Heart left ventricle (tissue), 13 donors: ENCODE measurements around the gene NTSR2.

Experiments
- POLR2A ChIP-seq, 2 donors: fragments of 450-650 bp; IDR thresholded peaks; one replicate each; pipeline ENCODE4 v1.6.1; 2017; ENCODE audit warnings: antibody characterized with exemption in 2 of 2, mild to moderate bottlenecking in 2 of 2, moderate library complexity in 2 of 2
- TF ChIP-seq, protein P1 (sequence below), 12 donors: fragments of 200-600 bp; sonication (generic) in 4 of 12; IDR thresholded peaks; one replicate each; pipeline versions ENCODE4 v1.5.0 to v1.8.0; 2018 to 2022; ENCODE audit warnings: antibody characterized with exemption in 12 of 12, mild to moderate bottlenecking in 5 of 12
- donor health status: ischemic (EF 13 %, LVEDD 7.1; RV severe dilation, severe dysfunction).
- donor health status: DM: no; HTN: yes; CAD: no.
- donor health status: DM: no; HTN: no; CAD: no.
- donor health status: ischemic (EF 25% LVEDD 6.9; RV normal size, moderate dysfunction).
- donor health status: ischemic (EF 25% LVEDD 5.7; RV mildly dilated, moderate dysfunction).
- donor health status: ischemic (EF 35%, LVEDD 5.7; RV mildly dilated, moderate dysfunction).
- donor health status: nonischemic (EF 11% LVEDD 7.7; RV severe dilation, severe dysfunction).
- donor health status: DM: yes; HTN: yes; CAD: no.
- donor health status: PGD.
- donor health status: ischemic (EF 29% LVEDD 5.4; RV normal size, mild dysfunction).
- donor health status: nonischemic (EF 23%, LVEDD 6.1; RV moderate dilation, normal function).

DNA sequence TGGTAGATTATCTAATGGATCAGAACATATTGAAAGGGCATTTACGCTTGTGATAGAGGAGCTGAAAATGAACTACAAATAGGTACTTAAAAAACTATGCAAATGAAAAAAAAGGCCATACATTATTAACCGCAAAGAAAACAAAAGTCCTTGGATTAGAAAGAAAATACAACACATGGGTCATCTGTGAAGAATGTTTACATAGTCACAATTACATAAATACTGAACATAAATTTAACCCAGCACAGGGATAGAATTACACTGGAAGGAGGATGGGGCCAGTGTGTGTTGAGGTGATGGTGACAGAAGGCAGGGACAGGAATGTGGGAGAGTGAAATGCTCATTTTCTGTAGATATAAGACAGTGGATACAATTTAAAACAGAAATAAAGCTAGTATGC, 6.6 kb downstream of the NTSR2 start:
- TF ChIP-seq POLR2A (IDR thresholded peaks at IDR 0.05): no peak
- TF ChIP-seq, protein P1, sequence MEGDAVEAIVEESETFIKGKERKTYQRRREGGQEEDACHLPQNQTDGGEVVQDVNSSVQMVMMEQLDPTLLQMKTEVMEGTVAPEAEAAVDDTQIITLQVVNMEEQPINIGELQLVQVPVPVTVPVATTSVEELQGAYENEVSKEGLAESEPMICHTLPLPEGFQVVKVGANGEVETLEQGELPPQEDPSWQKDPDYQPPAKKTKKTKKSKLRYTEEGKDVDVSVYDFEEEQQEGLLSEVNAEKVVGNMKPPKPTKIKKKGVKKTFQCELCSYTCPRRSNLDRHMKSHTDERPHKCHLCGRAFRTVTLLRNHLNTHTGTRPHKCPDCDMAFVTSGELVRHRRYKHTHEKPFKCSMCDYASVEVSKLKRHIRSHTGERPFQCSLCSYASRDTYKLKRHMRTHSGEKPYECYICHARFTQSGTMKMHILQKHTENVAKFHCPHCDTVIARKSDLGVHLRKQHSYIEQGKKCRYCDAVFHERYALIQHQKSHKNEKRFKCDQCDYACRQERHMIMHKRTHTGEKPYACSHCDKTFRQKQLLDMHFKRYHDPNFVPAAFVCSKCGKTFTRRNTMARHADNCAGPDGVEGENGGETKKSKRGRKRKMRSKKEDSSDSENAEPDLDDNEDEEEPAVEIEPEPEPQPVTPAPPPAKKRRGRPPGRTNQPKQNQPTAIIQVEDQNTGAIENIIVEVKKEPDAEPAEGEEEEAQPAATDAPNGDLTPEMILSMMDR (IDR thresholded peaks at IDR 0.05): no peak
